Stimulated activated naive CD8-positive, alpha-beta T cell treated with anti-CD3 and anti-CD28 coated beads, Interleukin-15, Interleukin-2, amounts not matched to agents 100 U/mL and 50 U/mL, for 24 hours (primary cell): Measurements from ENCODE around the gene ANP32D.
"Not testable (repeated sequence)": the region's sequence is repeated elsewhere in the genome, so short reads cannot be mapped to it uniquely, and the experiment has no call there.

Source experiments
- ATAC-seq: fragments of 150-1000 bp; cut with Tn5 transposase; one replicate; pipeline ENCODE4 v1.10.0; 2021
- DNase-seq: peaks from one replicate; pipeline ENCODE4 v3.0.0; 2021

ANP32D gene

GRCh38 chr12:48472259-48472658 is at the start of gene ANP32D:
ANP32D (plus strand) TSS chr12:48472559; CDS start chr12:48472665, 106 bp downstream.
- DNase-seq (no peak), ATAC-seq (no peak)

- DNase-seq (no peak), ATAC-seq (no peak)
These were observed 49.2 kb upstream of the ANP32D start for GRCh38 chr12:48423171-48423570.

- no peak for ATAC-seq
These were observed 47.7 kb upstream of the ANP32D start for GRCh38 chr12:48424644-48425043.

GRCh38 chr12:48434016-48434415 is 38.3 kb upstream of the ANP32D start:
- not testable (repeated sequence) for DNase-seq, ATAC-seq

More at GRCh38 chr12:48424644-48425043, 47.7 kb upstream of the ANP32D start:
- no peak for DNase-seq

GRCh38 chr12:48441069-48441468 is 31.3 kb upstream of the ANP32D start:
- no peak for DNase-seq
- no peak for ATAC-seq

GRCh38 chr12:48442179-48442847 is 30.0 kb upstream of the ANP32D start:
- ATAC-seq (peak; percentile 52), DNase-seq (no peak)

GRCh38 chr12:48445538-48445937 is 26.8 kb upstream of the ANP32D start:
- no peak for DNase-seq
- no peak for ATAC-seq

- DNase-seq (no peak), ATAC-seq (no peak)
These were observed 26.1 kb upstream of the ANP32D start for GRCh38 chr12:48446161-48446776.

- no peak for ATAC-seq
- no peak for DNase-seq
These were observed 24.6 kb upstream of the ANP32D start for GRCh38 chr12:48447755-48448154.

GRCh38 chr12:48451372-48451771 is 21.0 kb upstream of the ANP32D start:
- DNase-seq = no peak
- no peak for ATAC-seq

GRCh38 chr12:48452961-48453360 is 19.4 kb upstream of the ANP32D start:
- DNase-seq, ATAC-seq: not testable (repeated sequence)

- DNase-seq = no peak
- ATAC-seq = no peak
These were observed 17.7 kb upstream of the ANP32D start for GRCh38 chr12:48454667-48455066.

- ATAC-seq = no peak
These were observed 17.2 kb upstream of the ANP32D start for GRCh38 chr12:48455116-48455515.

GRCh38 chr12:48459259-48459658 is 13.1 kb upstream of the ANP32D start:
- ATAC-seq (no peak), DNase-seq (no peak)

More at GRCh38 chr12:48455116-48455515, 17.2 kb upstream of the ANP32D start:
- no peak for DNase-seq

GRCh38 chr12:48469027-48469426 is 3.3 kb upstream of the ANP32D start:
- ATAC-seq, DNase-seq: not testable (repeated sequence)

- DNase-seq = no peak
- ATAC-seq = no peak
These were observed 702 bp downstream of the ANP32D start for GRCh38 chr12:48473061-48473460.

GRCh38 chr12:48474497-48474896 is 2.1 kb downstream of the ANP32D start:
- not testable (repeated sequence) for ATAC-seq

GRCh38 chr12:48482198-48482597 is 9.8 kb downstream of the ANP32D start, which contains the start of gene C12orf54:
C12orf54 (plus strand) TSS chr12:48482498; CDS start chr12:48483297, 799 bp downstream.
- no peak for ATAC-seq
- DNase-seq = no peak

More at GRCh38 chr12:48474497-48474896, 2.1 kb downstream of the ANP32D start:
- not testable (repeated sequence) for DNase-seq

- no peak for DNase-seq
- ATAC-seq = no peak
These were observed 10.6 kb downstream of the ANP32D start for GRCh38 chr12:48482930-48483329.

GRCh38 chr12:48486261-48486660 is 13.9 kb downstream of the ANP32D start:
- ATAC-seq (no peak), DNase-seq (no peak)

- no peak for DNase-seq
- no peak for ATAC-seq
These were observed 14.3 kb downstream of the ANP32D start for GRCh38 chr12:48486679-48487078.

GRCh38 chr12:48489012-48489411 is 16.7 kb downstream of the ANP32D start:
- DNase-seq (no peak), ATAC-seq (peak; percentile 91)

GRCh38 chr12:48489456-48489855 is 17.1 kb downstream of the ANP32D start:
- DNase-seq, ATAC-seq: not testable (repeated sequence)
